Colonic mucosa (tissue), 4 donors: ENCODE data around the gene IL1RAPL2. TPM values are rescaled to one million over a fixed set of nuclear protein-coding genes. Genes with fewer than 3 reads are reported as not detected.

Experiments used
- DNase-seq: peaks from one replicate; pipeline ENCODE4 v3.0.0-alpha.2; 2020
- H3K27ac ChIP-seq: fragments of 200-600 bp; one replicate; pipeline ENCODE4 v1.8.0; 2021
- H3K27me3 ChIP-seq: fragments of 200-600 bp; one replicate; pipeline ENCODE4 v1.8.0; 2021
- H3K36me3 ChIP-seq: fragments of 200-600 bp; one replicate; pipeline ENCODE4 v1.8.0; 2021
- H3K4me1 ChIP-seq: fragments of 200-600 bp; one replicate; pipeline ENCODE4 v1.8.0; 2021; ENCODE audit warnings: mild to moderate bottlenecking
- H3K4me3 ChIP-seq: fragments of 200-600 bp; one replicate; pipeline ENCODE4 v1.8.0; 2021
- H3K9ac ChIP-seq, 2 donors: one replicate each; pipeline ENCODE4 v1.7.0; 2013; ENCODE audit warnings: control low read depth in 2 of 2, low read depth in 2 of 2, low read length in 2 of 2
- H3K9me3 ChIP-seq: fragments of 200-600 bp; one replicate; pipeline ENCODE4 v1.8.0; 2021
- intact Hi-C: fragments of 100-400 bp; cut with DNase I; formaldehyde crosslinking; loops from one replicate; pipeline ENCODE4 v1.14.1; 2022
- total RNA-seq, 2 donors: library from RNA; stranded (reverse); fragmentation: NEBNext Ultra II Directional in 1 of 2; extraction: Animal tissue kit (Norgen Biotek cat#: 25700) in 1 of 2; gene quantifications; one replicate each; pipeline ENCODE4 v1.2.1, GENCODE V29; 2021
- TF ChIP-seq, protein P1 (sequence below): fragments of 200-600 bp; IDR thresholded peaks from one replicate; pipeline ENCODE4 v1.8.0; 2022; ENCODE audit warnings: antibody characterized with exemption, mild to moderate bottlenecking
- donor health status: healthy.
- donor health status: DM: no; HTN: no; CAD: no.
- donor health status: DM: no; HTN: no; CAD: no.

Gene IL1RAPL2
- total RNA-seq, 2 donors from 2014 or later, result not detected

- intact Hi-C loops, result no loop called here
- TF ChIP-seq, protein P1, sequence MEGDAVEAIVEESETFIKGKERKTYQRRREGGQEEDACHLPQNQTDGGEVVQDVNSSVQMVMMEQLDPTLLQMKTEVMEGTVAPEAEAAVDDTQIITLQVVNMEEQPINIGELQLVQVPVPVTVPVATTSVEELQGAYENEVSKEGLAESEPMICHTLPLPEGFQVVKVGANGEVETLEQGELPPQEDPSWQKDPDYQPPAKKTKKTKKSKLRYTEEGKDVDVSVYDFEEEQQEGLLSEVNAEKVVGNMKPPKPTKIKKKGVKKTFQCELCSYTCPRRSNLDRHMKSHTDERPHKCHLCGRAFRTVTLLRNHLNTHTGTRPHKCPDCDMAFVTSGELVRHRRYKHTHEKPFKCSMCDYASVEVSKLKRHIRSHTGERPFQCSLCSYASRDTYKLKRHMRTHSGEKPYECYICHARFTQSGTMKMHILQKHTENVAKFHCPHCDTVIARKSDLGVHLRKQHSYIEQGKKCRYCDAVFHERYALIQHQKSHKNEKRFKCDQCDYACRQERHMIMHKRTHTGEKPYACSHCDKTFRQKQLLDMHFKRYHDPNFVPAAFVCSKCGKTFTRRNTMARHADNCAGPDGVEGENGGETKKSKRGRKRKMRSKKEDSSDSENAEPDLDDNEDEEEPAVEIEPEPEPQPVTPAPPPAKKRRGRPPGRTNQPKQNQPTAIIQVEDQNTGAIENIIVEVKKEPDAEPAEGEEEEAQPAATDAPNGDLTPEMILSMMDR, result no peak
- H3K36me3 ChIP-seq, result no peaks in the 10 kb centered on the region
- H3K4me1 ChIP-seq, result no peaks in the 10 kb centered on the region
- DNase-seq, result no peak
- H3K27ac ChIP-seq, result no peak overlapping the region
- no peak overlapping the region for H3K4me3 ChIP-seq
- no peaks in the 10 kb centered on the region for H3K27me3 ChIP-seq
- H3K9ac ChIP-seq, result no peak overlapping the region
- H3K9me3 ChIP-seq, result no peaks in the 10 kb centered on the region
Measured at GRCh38 chrX:105701310-105702052, 1135.5 kb downstream of the IL1RAPL2 start.

GRCh38 chrX:105703876-105704275 is 1137.9 kb downstream of the IL1RAPL2 start:
- no peaks in the 10 kb centered on the region for H3K27me3 ChIP-seq
- no peaks in the 10 kb centered on the region for H3K9me3 ChIP-seq
- TF ChIP-seq, protein P1, result no peak
- no peak overlapping the region for H3K9ac ChIP-seq
- no peak overlapping the region for H3K4me3 ChIP-seq
- DNase-seq, result no peak
- H3K27ac ChIP-seq, result no peak overlapping the region
- intact Hi-C loops, result no loop called here
- H3K36me3 ChIP-seq, result no peaks in the 10 kb centered on the region
- H3K4me1 ChIP-seq, result no peaks in the 10 kb centered on the region

DNA sequence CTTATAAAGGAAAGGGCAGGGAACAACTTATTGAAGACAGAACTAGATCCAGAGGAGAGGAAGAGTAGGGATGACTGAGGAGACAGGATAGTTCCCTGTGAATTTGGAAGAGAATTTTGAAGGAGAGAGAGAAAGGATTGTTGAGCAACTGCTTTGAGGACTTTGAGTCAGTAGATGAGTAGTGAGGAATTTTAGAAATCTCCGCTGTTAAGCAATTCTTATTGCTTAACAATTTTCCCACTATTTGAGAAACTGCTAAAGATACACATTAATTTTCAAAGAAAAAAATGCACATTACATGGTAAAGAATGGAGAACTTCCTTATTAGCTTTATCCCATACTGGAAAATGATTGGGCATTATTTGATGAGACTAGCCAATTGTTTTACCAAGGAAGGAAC is 1140.0 kb downstream of the IL1RAPL2 start:
- intact Hi-C loops, result no loop called here
- TF ChIP-seq, protein P1, result no peak
- H3K27ac ChIP-seq, result no peak overlapping the region
- no peak overlapping the region for H3K9ac ChIP-seq
- no peaks in the 10 kb centered on the region for H3K36me3 ChIP-seq
- no peaks in the 10 kb centered on the region for H3K27me3 ChIP-seq
- no peak overlapping the region for H3K4me3 ChIP-seq
- H3K9me3 ChIP-seq, result no peaks in the 10 kb centered on the region
- H3K4me1 ChIP-seq, result no peaks in the 10 kb centered on the region
- DNase-seq, result no peak

DNA sequence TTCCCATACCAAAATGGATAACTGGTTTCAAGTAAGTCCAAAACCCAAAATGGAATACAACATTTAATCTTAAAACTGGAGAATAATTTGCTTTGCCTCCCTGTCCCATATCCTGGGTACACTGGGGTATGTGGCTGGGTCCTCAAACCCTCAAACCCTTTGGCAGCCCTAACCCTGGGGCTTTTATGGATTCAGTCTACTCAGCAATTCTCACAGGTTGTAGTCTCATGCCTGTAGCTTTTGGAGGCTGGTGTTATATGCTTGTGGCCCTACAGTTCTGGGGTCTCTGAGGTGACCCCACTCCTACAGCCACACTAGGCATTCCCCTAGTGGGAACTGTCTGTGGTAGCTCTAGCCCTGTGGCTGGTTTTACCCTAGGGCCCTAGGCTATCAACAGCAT is 1145.8 kb downstream of the IL1RAPL2 start:
- H3K4me1 ChIP-seq, result no peaks in the 10 kb centered on the region
- no peaks in the 10 kb centered on the region for H3K27me3 ChIP-seq
- H3K4me3 ChIP-seq, result no peak overlapping the region
- no peaks in the 10 kb centered on the region for H3K36me3 ChIP-seq
- intact Hi-C loops, result no loop called here
- no peak for DNase-seq
- no peak overlapping the region for H3K9ac ChIP-seq
- no peak overlapping the region for H3K27ac ChIP-seq
- TF ChIP-seq, protein P1, result no peak
- H3K9me3 ChIP-seq, result no peaks in the 10 kb centered on the region

- Histone ChIP-seq H3K27me3 (no peaks in the 10 kb centered on the region), H3K36me3 (no peaks in the 10 kb centered on the region), H3K4me1 (no peaks in the 10 kb centered on the region), H3K4me3 (no peak overlapping the region), H3K9me3 (no peaks in the 10 kb centered on the region), H3K9ac (no peak overlapping the region), H3K27ac (no peak overlapping the region)
- intact Hi-C loops, result no loop called here
- DNase-seq, result no peak
- TF ChIP-seq, protein P1, result no peak
Measured at GRCh38 chrX:105715746-105716145, 1149.7 kb downstream of the IL1RAPL2 start.
